ENCODE data around the gene ANKRD11.

The ANKRD11 gene

DNA sequence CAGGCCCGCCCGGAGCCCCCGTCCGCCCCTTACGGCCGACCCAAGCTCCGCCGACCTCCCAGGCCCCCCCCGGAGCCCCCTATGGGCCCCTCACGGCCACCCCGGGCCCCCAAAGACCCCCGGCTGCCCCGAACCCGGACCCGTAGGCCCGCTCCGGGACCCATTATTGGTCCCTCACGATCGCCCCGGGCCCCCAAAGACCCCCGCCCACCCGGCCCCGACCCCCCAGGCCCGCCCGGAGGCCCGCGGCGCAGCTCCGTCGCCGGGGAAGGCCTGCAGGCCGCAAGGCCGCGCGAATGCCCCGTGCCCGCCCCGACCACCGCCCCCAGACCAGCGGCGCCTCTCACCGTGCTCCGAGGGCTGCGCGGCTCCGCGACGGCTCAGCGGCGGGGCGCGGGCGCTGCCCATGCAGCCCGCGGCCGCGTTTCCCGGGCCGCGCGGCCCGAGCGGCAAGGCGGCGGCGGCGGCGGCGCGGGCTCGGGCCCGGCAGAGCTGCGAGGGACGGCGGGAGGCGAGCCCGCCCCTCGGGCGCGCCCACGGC lies 393 bp downstream of the ANKRD11 start:
- H3K4me3 ChIP-seq (ENCODE audit: low read depth, low read length) = peak overlapping the region; percentile 71
- no peak for DNase-seq (ENCODE audit: low read depth)
- TF ChIP-seq, protein P1, sequence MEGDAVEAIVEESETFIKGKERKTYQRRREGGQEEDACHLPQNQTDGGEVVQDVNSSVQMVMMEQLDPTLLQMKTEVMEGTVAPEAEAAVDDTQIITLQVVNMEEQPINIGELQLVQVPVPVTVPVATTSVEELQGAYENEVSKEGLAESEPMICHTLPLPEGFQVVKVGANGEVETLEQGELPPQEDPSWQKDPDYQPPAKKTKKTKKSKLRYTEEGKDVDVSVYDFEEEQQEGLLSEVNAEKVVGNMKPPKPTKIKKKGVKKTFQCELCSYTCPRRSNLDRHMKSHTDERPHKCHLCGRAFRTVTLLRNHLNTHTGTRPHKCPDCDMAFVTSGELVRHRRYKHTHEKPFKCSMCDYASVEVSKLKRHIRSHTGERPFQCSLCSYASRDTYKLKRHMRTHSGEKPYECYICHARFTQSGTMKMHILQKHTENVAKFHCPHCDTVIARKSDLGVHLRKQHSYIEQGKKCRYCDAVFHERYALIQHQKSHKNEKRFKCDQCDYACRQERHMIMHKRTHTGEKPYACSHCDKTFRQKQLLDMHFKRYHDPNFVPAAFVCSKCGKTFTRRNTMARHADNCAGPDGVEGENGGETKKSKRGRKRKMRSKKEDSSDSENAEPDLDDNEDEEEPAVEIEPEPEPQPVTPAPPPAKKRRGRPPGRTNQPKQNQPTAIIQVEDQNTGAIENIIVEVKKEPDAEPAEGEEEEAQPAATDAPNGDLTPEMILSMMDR (IDR thresholded peaks at IDR 0.05; ENCODE audit: control insufficient read depth, extremely low read depth, insufficient read depth) = no peak

GRCh38 chr16:89489040-89489897 lies 1.1 kb downstream of the ANKRD11 start:
- TF ChIP-seq, protein P1 (IDR thresholded peaks at IDR 0.05; ENCODE audit: control insufficient read depth, extremely low read depth, insufficient read depth) = no peak
- peak; percentile 85 for DNase-seq (ENCODE audit: low read depth)

DNA sequence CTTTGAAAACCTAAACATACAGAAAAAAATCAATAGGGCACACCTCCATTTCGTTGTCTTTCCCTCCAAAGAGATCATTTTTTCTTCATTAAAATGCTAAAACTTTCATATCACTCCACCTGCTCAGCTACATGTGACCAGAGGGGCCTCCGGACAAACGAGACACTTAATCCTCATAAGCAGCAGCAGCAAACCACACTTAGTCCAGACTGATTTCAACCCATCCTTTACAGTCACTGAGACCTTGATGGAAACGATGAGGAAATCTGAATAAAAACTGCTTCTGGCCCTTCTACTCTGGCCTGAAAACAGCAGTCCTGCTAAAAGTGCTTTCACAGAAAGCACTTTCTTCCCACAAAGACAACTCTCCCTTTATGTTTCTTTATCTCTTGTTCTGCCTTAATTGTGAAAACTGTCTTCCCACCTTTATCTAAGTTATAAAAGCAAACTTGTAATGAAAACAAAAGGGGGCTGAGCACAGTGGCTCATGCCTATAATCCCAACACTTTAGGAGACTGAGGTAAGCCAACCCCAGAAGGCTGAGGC lies 4.6 kb downstream of the ANKRD11 start:
- TF ChIP-seq, protein P1 (IDR thresholded peaks at IDR 0.05; ENCODE audit: control insufficient read depth, extremely low read depth, insufficient read depth) = no peak
- H3K4me3 ChIP-seq (ENCODE audit: low read depth, low read length) = no peak overlapping the region
- DNase-seq (ENCODE audit: low read depth) = no peak

More at GRCh38 chr16:89489040-89489897, 1.1 kb downstream of the ANKRD11 start:
- peak overlapping the region; percentile 71 for H3K4me3 ChIP-seq (ENCODE audit: low read depth, low read length)

- DNase-seq (ENCODE audit: low read depth) = no peak
- H3K4me3 ChIP-seq (ENCODE audit: low read depth, low read length) = no peak overlapping the region
- TF ChIP-seq, protein P1 (IDR thresholded peaks at IDR 0.05; ENCODE audit: control insufficient read depth, extremely low read depth, insufficient read depth) = no peak
Observed at GRCh38 chr16:89484923-89485679, 5.3 kb downstream of the ANKRD11 start.

- DNase-seq (ENCODE audit: low read depth) = no peak
- no peak overlapping the region for H3K4me3 ChIP-seq (ENCODE audit: low read depth, low read length)
- TF ChIP-seq, protein P1 (IDR thresholded peaks at IDR 0.05; ENCODE audit: control insufficient read depth, extremely low read depth, insufficient read depth) = no peak
Observed at GRCh38 chr16:89484041-89484501, 6.3 kb downstream of the ANKRD11 start.

DNA sequence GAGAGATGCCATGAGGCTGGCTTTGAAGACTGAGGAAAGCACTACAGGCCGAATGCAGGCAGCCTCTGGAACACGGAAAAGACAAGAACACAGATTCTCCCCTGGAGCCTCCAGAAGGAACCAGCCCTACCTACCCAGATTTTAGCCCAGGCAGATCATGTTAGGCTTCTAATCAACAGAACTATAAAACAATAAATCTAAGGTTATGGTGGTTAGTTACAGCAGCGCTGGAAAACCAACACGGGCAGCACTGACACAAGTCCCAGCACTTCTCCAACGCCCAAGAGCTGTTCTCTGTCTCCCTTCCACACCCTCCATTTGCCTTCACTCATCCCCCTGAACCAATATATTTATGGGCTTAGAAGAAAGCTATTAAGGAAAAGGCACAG lies 7.5 kb downstream of the ANKRD11 start:
- no peak overlapping the region for H3K4me3 ChIP-seq (ENCODE audit: low read depth, low read length)
- DNase-seq (ENCODE audit: low read depth) = no peak
- TF ChIP-seq, protein P1 (IDR thresholded peaks at IDR 0.05; ENCODE audit: control insufficient read depth, extremely low read depth, insufficient read depth) = no peak

Measured in LNCaP clone FGC (cell line).